Measurements from ENCODE around the gene DGLUCY. TPM values are rescaled to one million over a fixed set of nuclear protein-coding genes. Genes with fewer than 3 reads are reported as not detected.
"Not testable (repeated sequence)": the region's sequence is repeated elsewhere in the genome, so short reads cannot be mapped to it uniquely, and the experiment has no call there.

DGLUCY gene
- total and polyA plus RNA-seq, 2 of the 8 experiments (the other 6 are each of a cell fraction or from before 2014, with no cell fraction given), result 24.9 to 31.8 TPM

DNA sequence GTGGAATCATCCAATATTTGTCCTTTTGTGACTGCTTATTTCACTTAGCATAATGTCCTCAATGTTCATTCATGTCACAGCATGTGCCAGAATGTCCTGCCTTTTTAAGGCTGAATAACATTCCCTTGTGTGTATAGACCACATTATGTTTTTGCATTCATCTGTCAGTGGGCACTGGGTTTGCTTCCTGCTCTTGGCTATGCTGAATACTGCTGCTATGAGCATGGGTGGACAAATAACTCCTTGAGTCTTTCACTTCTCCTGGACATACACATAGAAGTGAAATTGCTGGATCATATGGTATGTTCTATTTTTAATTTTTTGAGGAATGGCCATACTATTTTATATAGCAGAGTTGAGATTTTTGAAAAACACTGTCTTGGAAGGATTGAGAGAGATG lies 83.8 kb downstream of the DGLUCY start (continued):
- TF ChIP-seq SAP30 (IDR thresholded peaks at IDR 0.05; ENCODE audit: insufficient read depth, insufficient replicate concordance, low read length), result no peak

DNA sequence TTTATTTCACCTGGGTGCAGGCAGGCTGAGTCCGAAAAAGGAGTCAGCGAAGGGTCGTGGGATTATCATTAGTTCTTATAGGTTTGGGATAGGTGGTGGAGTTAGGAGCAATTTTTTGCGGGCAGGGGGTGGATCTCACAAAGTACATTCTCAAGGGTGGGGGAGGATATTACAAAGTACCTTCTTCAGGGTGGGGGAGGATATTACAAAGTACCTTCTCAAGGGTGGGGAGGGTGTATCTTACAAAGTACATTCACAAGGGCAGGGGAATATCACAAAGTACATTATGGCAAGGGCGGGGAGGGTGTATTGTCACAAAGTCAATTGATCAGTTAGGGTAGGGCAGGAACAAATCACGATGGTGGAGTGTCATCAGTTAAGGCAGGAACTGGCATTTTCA lies 86.9 kb downstream of the DGLUCY start:
- H3K9ac ChIP-seq (replicated peaks in 1 of 4; ENCODE audit: extremely low read depth in 1 of 4, low read depth in 3 of 4, low read length in 3 of 4); H2BK12ac ChIP-seq (ENCODE audit: low read depth, low read length); H3K14ac ChIP-seq (ENCODE audit: insufficient read length); H4K8ac ChIP-seq (ENCODE audit: extremely low read depth, insufficient read depth, low read length); H3K4ac ChIP-seq (replicated peaks; ENCODE audit: insufficient read length, low read depth, low read length); H3K9me3 ChIP-seq (ENCODE audit: insufficient read depth in 2 of 2, low read depth in 1 of 2, low read length in 1 of 2); H2BK120ac ChIP-seq (replicated peaks; ENCODE audit: low read depth, low read length); H3K23me2 ChIP-seq (ENCODE audit: low read depth, low read length); DNase-seq (ENCODE audit: low read depth in 1 of 2, low spot score in 2 of 2); POLR2A ChIA-PET (ENCODE audit: partially characterized antibody); H2AFZ ChIP-seq (ENCODE audit: low read length); H3K23ac ChIP-seq (ENCODE audit: insufficient read length); H3K27ac ChIP-seq (ENCODE audit: low read depth, low read length); FAIRE-seq; CTCF ChIA-PET (ENCODE audit: partially characterized antibody); H2AK5ac ChIP-seq (ENCODE audit: low read depth, low read length); H3K79me2 ChIP-seq (ENCODE audit: control insufficient read depth in 1 of 2, insufficient read depth in 2 of 2, low read length in 2 of 2); H3K4me2 ChIP-seq (ENCODE audit: insufficient read depth in 1 of 2, low read depth in 2 of 2, low read length in 2 of 2); H3K56ac ChIP-seq (replicated peaks; ENCODE audit: insufficient read length, low read depth, low read length); H2BK20ac ChIP-seq (ENCODE audit: low read length); H3K4me1 ChIP-seq (replicated peaks in 1 of 4; ENCODE audit: control insufficient read depth in 3 of 4, insufficient read depth in 4 of 4, low read length in 3 of 4); H4K5ac ChIP-seq (ENCODE audit: insufficient read length, low read depth, low read length); H2BK15ac ChIP-seq (ENCODE audit: low read length); H3K18ac ChIP-seq (ENCODE audit: extremely low read depth, low read length); H4K91ac ChIP-seq (replicated peaks; ENCODE audit: insufficient read length, low read length); H4K20me1 ChIP-seq (replicated peaks in 1 of 2; ENCODE audit: control insufficient read depth in 1 of 2, insufficient read depth in 2 of 2, low read length in 2 of 2); H3K4me3 ChIP-seq (ENCODE audit: extremely low read depth in 1 of 4, insufficient read depth in 2 of 4, low read depth in 3 of 4, low read length in 4 of 4); H3K79me1 ChIP-seq (ENCODE audit: low read depth, low read length); H2BK5ac ChIP-seq (ENCODE audit: low read depth, low read length); H3K27me3 ChIP-seq (replicated peaks in 1 of 4; ENCODE audit: control insufficient read depth in 3 of 4, extremely low read depth in 1 of 4, insufficient read depth in 3 of 4, low read length in 3 of 4): not testable (repeated sequence)
- H3K36me3 ChIP-seq (ENCODE audit: control insufficient read depth in 2 of 4, insufficient read depth in 4 of 4, low read length in 3 of 4), result peaks cover 4 to 48% (median 25%) of the 10 kb centered on the region in 4 experiments; a peak in 5 of 8 replicates
- 94% methylated on average over 6 of the region's 6 CpGs; no CpG with 5 or more reads in 1 of the 2 experiments for WGBS, 2 experiments (ENCODE audit: extremely low coverage in 1 of 2, insufficient coverage in 1 of 2, insufficient read length in 1 of 2, insufficient replicate concordance in 2 of 2, low coverage in 1 of 2, low lambda C conversion rate in 2 of 2, missing lambda C conversion rate in 1 of 2)
